Body of pancreas (tissue), 4 donors: ENCODE measurements around the gene COL4A4.

Experiments used
- CTCF ChIP-seq, 7 experiments: fragments of 450-650 bp in 4 of 7; fragments of 200-600 bp in 3 of 7; sonication (generic) in 3 of 7; IDR thresholded peaks; one replicate each; pipeline ENCODE4 v1.5.1; 2016 to 2019; ENCODE audit warnings: antibody characterized with exemption in 7 of 7
- POLR2A ChIP-seq, 3 donors: fragments of 450-650 bp; IDR thresholded peaks; one replicate each; pipeline ENCODE4 v1.6.1; 2016; ENCODE audit warnings: antibody characterized with exemption in 3 of 3, mild to moderate bottlenecking in 2 of 3

GRCh38 chr2:226971770-226972169, 192.2 kb downstream of the COL4A4 start:
- TF ChIP-seq CTCF (IDR thresholded peaks at IDR 0.05) (no peak), POLR2A (IDR thresholded peaks at IDR 0.05) (no peak)
